Heart right ventricle (tissue), 16 donors: ENCODE data around the gene LSS. TPM values are rescaled to one million over a fixed set of nuclear protein-coding genes. Genes with fewer than 3 reads are reported as not detected.

Experiments used
- ATAC-seq, 8 donors: fragments of 200-7000 bp; cut with Tn5 transposase; one replicate each; pipeline ENCODE4 v1.9.1; 2020; ENCODE audit warnings: mild to moderate bottlenecking in 8 of 8, moderate library complexity in 8 of 8, moderate number of reproducible peaks in 1 of 8
- DNase-seq, 2 donors: peaks; one replicate each; pipeline ENCODE4 v3.0.0-alpha.2; 2020
- H3K27ac ChIP-seq, 10 donors: fragments of 200-600 bp; sonication (generic) in 2 of 10; one replicate each; pipeline versions ENCODE4 v1.5.0 to v1.8.0; 2020 to 2022; ENCODE audit warnings: mild to moderate bottlenecking in 3 of 10
- H3K27me3 ChIP-seq, 7 donors: fragments of 200-600 bp; one replicate each; pipeline ENCODE4 v1.8.0; 2021 to 2022; ENCODE audit warnings: mild to moderate bottlenecking in 2 of 7
- H3K36me3 ChIP-seq, 9 donors: fragments of 200-600 bp; sonication (generic) in 1 of 9; one replicate each; pipeline versions ENCODE4 v1.5.0 to v1.8.0; 2020 to 2022; ENCODE audit warnings: mild to moderate bottlenecking in 2 of 9
- H3K4me1 ChIP-seq, 9 donors: fragments of 200-600 bp; sonication (generic) in 1 of 9; one replicate each; pipeline versions ENCODE4 v1.5.0 to v1.8.0; 2020 to 2022; ENCODE audit warnings: mild to moderate bottlenecking in 4 of 9
- H3K4me3 ChIP-seq, 10 donors: fragments of 200-600 bp; sonication (generic) in 2 of 10; one replicate each; pipeline versions ENCODE4 v1.5.0 to v1.8.0; 2020 to 2022; ENCODE audit warnings: mild to moderate bottlenecking in 7 of 10, moderate library complexity in 2 of 10
- H3K9me3 ChIP-seq, 11 donors: fragments of 200-600 bp in 10 of 11; sonication (generic) in 2 of 11; one replicate each; pipeline versions ENCODE4 v1.5.0 to v1.8.0; 2013 to 2022; ENCODE audit warnings: mild to moderate bottlenecking in 2 of 11, control low read depth in 1 of 11, moderate library complexity in 1 of 11
- CTCF ChIP-seq, 9 donors: fragments of 200-600 bp; sonication (generic) in 2 of 9; IDR thresholded peaks; one replicate each; pipeline versions ENCODE4 v1.5.0 to v1.8.0; 2021 to 2022; ENCODE audit warnings: antibody characterized with exemption in 9 of 9, mild to moderate bottlenecking in 5 of 9, moderate library complexity in 1 of 9
- WGBS, 2 donors: extraction: QIAGEN DNeasy Blood & Tissue Kit; methylation state at CpG; one replicate each; pipeline ENCODE4 v1.1.7; 2013; ENCODE audit warnings: inconsistent platforms in 1 of 2; 5-methylcytosine and 5-hydroxymethylcytosine counted together
- intact Hi-C, 10 donors: fragments of 100-400 bp; cut with DNase I; formaldehyde crosslinking; loops; one replicate each; pipeline versions ENCODE4 v1.11.1 to v1.14.2; 2022
- polyA plus RNA-seq, 2 donors: library from polyadenylated mRNA; stranded (reverse); fragments of 200-250 nt; gene quantifications; one replicate each; pipeline ENCODE4 v1.2.3, GENCODE V29; 2013
- total RNA-seq, 10 donors: library from RNA; stranded (reverse); fragmentation: NEBNext Ultra II Directional in 3 of 10; extraction: Animal tissue kit (Norgen Biotek cat#: 25700) in 3 of 10; gene quantifications; one replicate each; pipeline versions ENCODE4 v1.2.1 to v1.2.4, GENCODE V29; 2021 to 2023
- donor health status: Arrhythmogenic right ventricular cardiomyopathy.
- donor health status: ischemic (EF 13 %, LVEDD 7.1; RV severe dilation, severe dysfunction).
- donor health status: healthy with polysubstance abuse.
- donor health status: DM: no; HTN: yes; CAD: no.
- donor health status: DM: no; HTN: no; CAD: no.
- donor health status: ischemic (EF 25% LVEDD 6.9; RV normal size, moderate dysfunction).
- donor health status: ischemic (EF 25% LVEDD 5.7; RV mildly dilated, moderate dysfunction).
- donor health status: healthy.
- donor health status: DM: yes; HTN: yes; CAD: no.
- donor health status: Ischemic cardiomyopathy.
- donor health status: ischemic (EF 35%, LVEDD 5.7; RV mildly dilated, moderate dysfunction).
- donor health status: nonischemic (EF 11% LVEDD 7.7; RV severe dilation, severe dysfunction).
- donor health status: DM: yes; HTN: yes; CAD: no.
- donor health status: PGD.
- donor health status: ischemic (EF 29% LVEDD 5.4; RV normal size, mild dysfunction).
- donor health status: nonischemic (EF 23%, LVEDD 6.1; RV moderate dilation, normal function).

The LSS gene
- total and polyA plus RNA-seq, 12 donors = 22.5 to 74.7 (median 40.7) TPM

GRCh38 chr21:46218906-46219590 is 9.5 kb downstream of the LSS start:
- no peak for DNase-seq

GRCh38 chr21:46217511-46218196 is 10.9 kb downstream of the LSS start:
- peaks cover 0 to 89% (median 17%) of the 10 kb centered on the region in 9 donors for H3K36me3 ChIP-seq
- intact Hi-C loops = loop anchor here in 2 of 10 donors (10.0 kb wide), 1 partner anchor 63 kb away; the partner anchor contains the start of gene FTCD (in 2 of the 2)
- no peaks in the 10 kb centered on the region for H3K27me3 ChIP-seq
- H3K4me1 ChIP-seq = peaks cover 0 to 24% (median 11%) of the 10 kb centered on the region in 9 donors
- no peaks in the 10 kb centered on the region for H3K9me3 ChIP-seq
- ATAC-seq (no peak), DNase-seq (no peak)
- TF ChIP-seq CTCF (IDR thresholded peaks at IDR 0.05) = no peak
- no peak overlapping the region for H3K4me3 ChIP-seq
- H3K27ac ChIP-seq = no peak overlapping the region
- WGBS, 2 donors = 91 to 95% methylated on average over 22 of the region's 22 CpGs

More at GRCh38 chr21:46218906-46219590, 9.5 kb downstream of the LSS start:
- H3K27me3 ChIP-seq = no peaks in the 10 kb centered on the region
- no peak overlapping the region for H3K27ac ChIP-seq
- no peaks in the 10 kb centered on the region for H3K9me3 ChIP-seq
- no peak overlapping the region for H3K4me3 ChIP-seq
- ATAC-seq = no peak
- H3K4me1 ChIP-seq = peaks cover 0 to 30% (median 15%) of the 10 kb centered on the region in 9 donors
- H3K36me3 ChIP-seq = peaks cover 0 to 83% (median 17%) of the 10 kb centered on the region in 9 donors
- no peak for TF ChIP-seq CTCF (IDR thresholded peaks at IDR 0.05)
- 90 to 92% methylated on average over 16 of the region's 16 CpGs for WGBS, 2 donors
- intact Hi-C loops = loop anchor here in 2 of 10 donors (10.0 kb wide), 1 partner anchor 64 kb away; the partner anchor contains the start of gene FTCD (in 2 of the 2)

GRCh38 chr21:46216132-46216747 is 12.3 kb downstream of the LSS start:
- Histone ChIP-seq H3K9me3 (no peaks in the 10 kb centered on the region), H3K4me1 (peaks cover 0 to 19% (median 8%) of the 10 kb centered on the region in 9 donors), H3K4me3 (no peak overlapping the region), H3K27me3 (no peaks in the 10 kb centered on the region), H3K27ac (no peak overlapping the region), H3K36me3 (peaks cover 0 to 89% (median 17%) of the 10 kb centered on the region in 9 donors)
- intact Hi-C loops = loop anchor here in 2 of 10 donors (10.0 kb wide), 1 partner anchor 61 kb away; the partner anchor contains the start of gene FTCD (in 2 of the 2)
- WGBS, 2 donors = 92 to 97% methylated on average over 16 of the region's 16 CpGs
- DNase-seq (no peak), ATAC-seq (no peak)
- TF ChIP-seq CTCF (IDR thresholded peaks at IDR 0.05) = no peak
